ENCODE measurements around the gene HLCS.

The HLCS gene

GRCh38 chr21:36985751-36986594, 19.5 kb upstream of the HLCS start:
- no peak for DNase-seq

DNA sequence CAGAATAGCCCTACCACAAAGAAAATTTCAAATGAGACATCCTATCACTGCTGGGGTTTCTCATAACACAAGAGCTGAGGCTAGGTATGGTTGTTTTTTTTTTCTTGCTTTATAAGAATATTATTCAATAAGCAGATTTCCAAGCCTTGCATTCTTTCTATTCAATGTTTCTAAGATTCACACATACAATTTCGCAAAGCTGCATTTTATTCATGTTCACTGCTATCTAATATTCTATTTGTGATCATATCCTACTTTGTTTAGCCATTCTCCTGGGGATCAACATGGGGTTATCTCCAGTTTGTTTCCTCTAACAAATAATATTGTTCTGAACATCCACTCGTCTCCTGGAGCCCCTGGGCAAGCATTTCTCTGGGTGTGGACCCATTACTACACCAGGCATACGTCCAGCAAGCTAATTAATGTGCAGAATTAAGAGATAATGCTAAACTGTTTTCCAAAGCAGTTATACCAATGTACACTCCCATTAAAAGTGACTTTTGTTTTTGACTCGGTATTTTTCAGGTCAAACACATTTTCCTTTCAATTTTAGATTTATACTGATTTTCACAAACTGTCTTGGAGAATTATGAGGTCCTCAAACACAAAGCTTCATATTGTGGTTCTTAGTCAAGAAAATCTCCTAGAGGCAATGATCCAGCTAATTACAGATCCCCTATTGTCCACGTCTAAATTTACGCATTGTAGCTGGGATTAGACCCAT, 15.7 kb upstream of the HLCS start:
- DNase-seq = no peak

DNA sequence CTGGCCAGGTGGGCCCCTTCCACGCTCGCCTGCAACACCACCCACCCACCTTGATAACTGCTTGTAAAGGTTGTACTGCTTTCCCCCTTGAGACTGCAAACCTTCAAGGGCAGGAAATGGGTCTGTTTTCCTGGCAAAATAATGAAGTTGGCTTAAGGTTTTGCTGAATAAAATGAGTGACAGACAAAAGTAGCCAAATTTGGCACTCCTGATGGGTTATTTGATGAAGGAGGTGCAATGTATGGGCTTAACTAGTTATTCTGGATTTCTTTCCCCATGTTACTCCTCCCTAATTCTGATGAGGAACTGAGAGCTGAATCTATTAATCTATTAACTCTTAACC, 14.6 kb upstream of the HLCS start:
- DNase-seq = no peak

GRCh38 chr21:36980280-36981048, 14.0 kb upstream of the HLCS start:
- DNase-seq = no peak

GRCh38 chr21:36976882-36977651, 10.6 kb upstream of the HLCS start:
- peak; percentile 85 for DNase-seq

DNA sequence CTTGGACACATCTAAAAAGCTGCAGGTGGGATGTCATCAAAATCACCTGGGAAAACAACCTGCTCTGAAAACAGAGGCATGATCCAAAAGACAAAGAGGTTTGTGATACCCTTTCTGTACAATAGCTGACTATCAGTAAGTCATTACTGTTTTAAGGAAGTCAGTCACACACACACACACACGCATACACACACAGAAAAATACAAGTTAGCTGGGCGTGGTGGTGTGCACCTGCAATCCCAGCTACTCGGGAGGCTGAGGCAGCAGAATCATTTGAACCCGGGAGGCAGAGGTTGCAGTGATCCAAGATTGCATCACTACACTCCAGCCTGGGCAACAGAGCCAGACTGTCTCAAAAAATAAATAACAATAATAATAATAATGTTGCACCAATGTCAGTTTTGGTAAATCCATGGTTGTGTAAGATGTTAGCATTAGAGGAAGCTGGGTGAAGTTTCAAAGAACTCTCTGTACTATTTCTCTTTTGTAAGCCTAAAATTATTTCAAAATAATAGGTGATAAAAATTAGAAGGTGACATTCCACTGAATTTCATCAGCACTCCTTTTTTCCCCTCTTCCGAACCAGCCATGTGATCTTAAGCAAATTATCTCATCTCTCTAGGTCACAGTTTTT, 9.9 kb upstream of the HLCS start:
- DNase-seq = no peak

GRCh38 chr21:36974851-36975192, 8.4 kb upstream of the HLCS start:
- no peak for DNase-seq

GRCh38 chr21:36973986-36974850, 7.7 kb upstream of the HLCS start:
- no peak for DNase-seq

DNA sequence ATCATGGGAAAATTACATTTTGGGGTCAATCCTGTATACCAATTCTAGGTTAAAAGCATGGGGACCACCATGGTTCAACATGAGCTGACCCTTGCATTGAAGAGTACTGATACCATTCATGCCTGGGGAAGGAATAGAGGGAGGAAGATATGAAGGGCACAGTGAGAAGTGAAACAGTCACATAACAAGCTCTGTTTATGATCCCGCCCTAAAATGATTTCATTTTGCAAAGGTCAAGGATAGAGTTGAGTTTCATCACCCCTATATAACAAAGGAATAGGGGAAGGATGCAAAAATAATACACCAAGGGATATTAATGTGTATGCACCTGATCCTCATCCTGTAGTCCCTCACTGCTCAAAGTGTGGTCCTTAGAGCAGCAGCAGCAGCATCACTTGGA, 2.5 kb upstream of the HLCS start:
- no peak for DNase-seq

GRCh38 chr21:36968414-36968813, 1.9 kb upstream of the HLCS start:
- DNase-seq = no peak

- no peak for DNase-seq
Observed at GRCh38 chr21:36966821-36967768, 626 bp upstream of the HLCS start.

- DNase-seq = no peak
Observed at GRCh38 chr21:36965720-36966065, 776 bp downstream of the HLCS start.

DNA sequence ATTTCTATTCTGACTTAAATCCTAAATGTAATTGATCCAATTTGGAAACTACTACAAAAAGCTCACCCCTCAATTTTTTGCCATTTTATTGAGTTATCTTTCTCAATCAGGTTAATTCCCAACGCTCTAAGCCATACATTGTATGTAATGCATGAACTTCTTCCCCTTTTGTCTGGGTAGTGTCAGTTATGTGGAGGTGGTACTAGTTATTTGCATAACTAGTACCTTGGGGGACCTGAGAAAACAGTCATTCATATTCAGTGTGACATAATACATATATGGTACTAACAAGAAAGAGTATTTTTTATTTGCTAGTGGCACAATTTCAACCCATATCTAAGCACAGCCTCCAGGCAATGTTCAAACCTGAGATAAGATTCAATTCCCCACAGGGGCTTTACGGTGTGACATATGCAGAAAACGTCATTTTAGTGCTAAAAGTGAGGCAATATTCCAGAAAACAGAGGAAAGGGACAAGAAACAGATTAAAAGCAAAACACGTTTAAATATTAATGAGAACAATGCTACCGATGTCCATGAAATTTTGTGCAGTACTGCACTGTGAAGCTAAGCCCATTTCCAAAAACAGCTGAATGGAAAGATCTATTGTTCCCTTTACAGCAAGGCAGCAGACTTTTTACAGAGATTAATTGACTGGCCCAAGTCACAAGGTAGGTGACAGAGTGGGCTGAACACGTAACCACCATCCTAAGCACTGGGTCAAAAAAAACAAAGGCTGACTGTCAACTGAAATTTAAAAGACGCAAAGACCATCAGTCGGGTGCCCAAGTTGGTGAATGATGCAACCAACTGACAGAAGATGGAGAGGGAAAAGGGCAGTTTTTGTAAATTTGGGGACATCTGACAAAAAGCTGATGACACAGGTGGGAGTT, 1.4 kb downstream of the HLCS start:
- DNase-seq = no peak

- DNase-seq = no peak
Observed at GRCh38 chr21:36964398-36964797, 2.1 kb downstream of the HLCS start.

- DNase-seq = no peak
Observed at GRCh38 chr21:36962098-36962780, 4.2 kb downstream of the HLCS start.

DNA sequence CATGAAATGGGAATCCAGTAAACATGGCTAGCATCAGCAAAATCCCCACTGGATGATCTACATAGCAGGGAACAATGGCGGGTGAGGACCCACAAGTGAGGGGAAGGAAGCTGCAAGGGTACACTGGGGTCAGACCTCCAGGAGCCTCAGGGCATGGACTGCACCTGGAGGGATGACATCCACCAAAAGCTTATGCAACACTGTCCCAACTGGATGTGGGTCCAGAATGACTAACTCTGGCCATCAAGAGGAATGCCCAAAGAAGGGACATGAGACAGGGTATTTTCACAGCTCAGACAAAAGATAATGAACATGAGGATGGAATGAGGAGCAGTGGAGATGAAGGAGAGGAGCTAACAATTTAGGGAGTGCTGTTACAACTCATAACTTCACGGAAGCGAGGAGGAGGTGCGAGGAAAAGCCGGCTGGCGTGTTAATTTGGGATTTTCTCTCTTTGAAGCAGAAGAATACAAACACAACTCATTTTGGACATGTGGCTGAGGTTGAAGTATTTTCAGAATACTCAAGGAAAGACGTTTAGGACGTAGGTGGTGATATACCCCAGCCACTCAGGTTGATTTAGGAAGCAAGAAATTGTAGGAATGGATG, 5.7 kb downstream of the HLCS start:
- no peak for DNase-seq

GRCh38 chr21:36959020-36959835, 7.2 kb downstream of the HLCS start:
- no peak for DNase-seq

Data from fibroblast of upper back skin (primary cell).